ENCODE data around the gene ZNF784.

ZNF784 gene

GRCh38 chr19:55624109-55625003 lies at the start of gene ZNF784:
TSS of gene ZNF784 (minus strand) at chr19:55624566. CDS start at chr19:55624561, 5 bp downstream.
- peak within 1 kb of the TSS; percentile 79 for H3K4me3 Mint-ChIP-seq
- H3K36me3 Mint-ChIP-seq (ENCODE audit: insufficient read depth), result peaks cover 17% of the 10 kb centered on the region
- H3K27me3 Mint-ChIP-seq, result no peaks in the 10 kb centered on the region
- peak within 1 kb of the TSS; percentile 93 for H3K27ac Mint-ChIP-seq (ENCODE audit: low read depth)
- ATAC-seq (replicated peaks; ENCODE audit: extremely low read depth, poor library complexity, severe bottlenecking), result peak; percentile 66
- DNase-seq (ENCODE audit: low spot score in 2 of 2), result peak; percentile 88 to 90
- peaks cover 40% of the 10 kb centered on the region for H3K4me1 Mint-ChIP-seq
- no peaks in the 10 kb centered on the region for H3K9me3 Mint-ChIP-seq

- ATAC-seq (replicated peaks; ENCODE audit: extremely low read depth, poor library complexity, severe bottlenecking) (no peak), DNase-seq (ENCODE audit: low spot score in 2 of 2) (no peak)
- H3K27me3 Mint-ChIP-seq, result no peaks in the 10 kb centered on the region
- no peaks in the 10 kb centered on the region for H3K9me3 Mint-ChIP-seq
- H3K4me3 Mint-ChIP-seq, result peak overlapping the region; percentile 99
- H3K27ac Mint-ChIP-seq (ENCODE audit: low read depth), result peak overlapping the region; percentile 99
- peaks cover 68% of the 10 kb centered on the region for H3K4me1 Mint-ChIP-seq
- H3K36me3 Mint-ChIP-seq (ENCODE audit: insufficient read depth), result peaks cover 54% of the 10 kb centered on the region
Measured at GRCh38 chr19:55673889-55674288, 49.5 kb upstream of the ZNF784 start.

- H3K36me3 Mint-ChIP-seq (ENCODE audit: insufficient read depth), result peaks cover 55% of the 10 kb centered on the region
- no peaks in the 10 kb centered on the region for H3K9me3 Mint-ChIP-seq
- ATAC-seq (replicated peaks; ENCODE audit: extremely low read depth, poor library complexity, severe bottlenecking) (no peak), DNase-seq (ENCODE audit: low spot score in 2 of 2) (no peak)
- H3K27ac Mint-ChIP-seq (ENCODE audit: low read depth), result peak overlapping the region; percentile 69
- H3K27me3 Mint-ChIP-seq, result no peaks in the 10 kb centered on the region
- H3K4me3 Mint-ChIP-seq, result no peak overlapping the region
- peaks cover 63% of the 10 kb centered on the region for H3K4me1 Mint-ChIP-seq
Measured at GRCh38 chr19:55673465-55673864, 49.1 kb upstream of the ZNF784 start.

GRCh38 chr19:55672418-55672817 lies 48.1 kb upstream of the ZNF784 start:
- DNase-seq (ENCODE audit: low spot score in 2 of 2) (no peak), ATAC-seq (replicated peaks; ENCODE audit: extremely low read depth, poor library complexity, severe bottlenecking) (no peak)
- Mint-ChIP-seq H3K36me3 (ENCODE audit: insufficient read depth) (peaks cover 57% of the 10 kb centered on the region), H3K27ac (ENCODE audit: low read depth) (peak overlapping the region; percentile 38), H3K4me3 (no peak overlapping the region), H3K27me3 (no peaks in the 10 kb centered on the region), H3K9me3 (no peaks in the 10 kb centered on the region), H3K4me1 (peaks cover 55% of the 10 kb centered on the region)

GRCh38 chr19:55671054-55671378 lies 46.6 kb upstream of the ZNF784 start:
- Mint-ChIP-seq H3K27me3 (no peaks in the 10 kb centered on the region), H3K4me1 (peaks cover 42% of the 10 kb centered on the region), H3K27ac (ENCODE audit: low read depth) (peak overlapping the region; percentile 7), H3K36me3 (ENCODE audit: insufficient read depth) (peaks cover 68% of the 10 kb centered on the region), H3K4me3 (no peak overlapping the region), H3K9me3 (no peaks in the 10 kb centered on the region)
- DNase-seq (ENCODE audit: low spot score in 2 of 2) (no peak), ATAC-seq (replicated peaks; ENCODE audit: extremely low read depth, poor library complexity, severe bottlenecking) (no peak)

- Mint-ChIP-seq H3K4me1 (peaks cover 37% of the 10 kb centered on the region), H3K36me3 (ENCODE audit: insufficient read depth) (peaks cover 70% of the 10 kb centered on the region), H3K4me3 (no peak overlapping the region), H3K27ac (ENCODE audit: low read depth) (peak overlapping the region; percentile 7), H3K27me3 (no peaks in the 10 kb centered on the region), H3K9me3 (no peaks in the 10 kb centered on the region)
- ATAC-seq (replicated peaks; ENCODE audit: extremely low read depth, poor library complexity, severe bottlenecking) (no peak), DNase-seq (ENCODE audit: low spot score in 2 of 2) (no peak)
Measured at GRCh38 chr19:55670280-55671053, 46.1 kb upstream of the ZNF784 start.

- DNase-seq (ENCODE audit: low spot score in 2 of 2), result no peak
- no peak overlapping the region for H3K4me3 Mint-ChIP-seq
- no peak for ATAC-seq (replicated peaks; ENCODE audit: extremely low read depth, poor library complexity, severe bottlenecking)
- H3K27ac Mint-ChIP-seq (ENCODE audit: low read depth), result peak overlapping the region; percentile 46
- no peaks in the 10 kb centered on the region for H3K27me3 Mint-ChIP-seq
- H3K9me3 Mint-ChIP-seq, result no peaks in the 10 kb centered on the region
- peaks cover 34% of the 10 kb centered on the region for H3K4me1 Mint-ChIP-seq
- peaks cover 69% of the 10 kb centered on the region for H3K36me3 Mint-ChIP-seq (ENCODE audit: insufficient read depth)
Measured at GRCh38 chr19:55669418-55670279, 45.3 kb upstream of the ZNF784 start.

- H3K4me3 Mint-ChIP-seq, result no peak overlapping the region
- no peak for DNase-seq (ENCODE audit: low spot score in 2 of 2)
- peak overlapping the region; percentile 46 for H3K27ac Mint-ChIP-seq (ENCODE audit: low read depth)
- ATAC-seq (replicated peaks; ENCODE audit: extremely low read depth, poor library complexity, severe bottlenecking), result no peak
- no peaks in the 10 kb centered on the region for H3K9me3 Mint-ChIP-seq
- H3K27me3 Mint-ChIP-seq, result no peaks in the 10 kb centered on the region
- peaks cover 74% of the 10 kb centered on the region for H3K36me3 Mint-ChIP-seq (ENCODE audit: insufficient read depth)
- H3K4me1 Mint-ChIP-seq, result peaks cover 29% of the 10 kb centered on the region
Measured at GRCh38 chr19:55668603-55669348, 44.4 kb upstream of the ZNF784 start.

GRCh38 chr19:55667958-55668357 lies 43.6 kb upstream of the ZNF784 start:
- H3K4me3 Mint-ChIP-seq, result no peak overlapping the region
- H3K36me3 Mint-ChIP-seq (ENCODE audit: insufficient read depth), result peaks cover 74% of the 10 kb centered on the region
- no peak overlapping the region for H3K27ac Mint-ChIP-seq (ENCODE audit: low read depth)
- no peak for ATAC-seq (replicated peaks; ENCODE audit: extremely low read depth, poor library complexity, severe bottlenecking)
- DNase-seq (ENCODE audit: low spot score in 2 of 2), result no peak
- peaks cover 32% of the 10 kb centered on the region for H3K4me1 Mint-ChIP-seq
- H3K27me3 Mint-ChIP-seq, result no peaks in the 10 kb centered on the region
- no peaks in the 10 kb centered on the region for H3K9me3 Mint-ChIP-seq

- ATAC-seq (replicated peaks; ENCODE audit: extremely low read depth, poor library complexity, severe bottlenecking) (no peak), DNase-seq (ENCODE audit: low spot score in 2 of 2) (no peak)
- H3K27me3 Mint-ChIP-seq, result no peaks in the 10 kb centered on the region
- H3K36me3 Mint-ChIP-seq (ENCODE audit: insufficient read depth), result peaks cover 74% of the 10 kb centered on the region
- H3K9me3 Mint-ChIP-seq, result no peaks in the 10 kb centered on the region
- peaks cover 36% of the 10 kb centered on the region for H3K4me1 Mint-ChIP-seq
- H3K27ac Mint-ChIP-seq (ENCODE audit: low read depth), result no peak overlapping the region
- no peak overlapping the region for H3K4me3 Mint-ChIP-seq
Measured at GRCh38 chr19:55667511-55667910, 43.1 kb upstream of the ZNF784 start.

- H3K9me3 Mint-ChIP-seq, result no peaks in the 10 kb centered on the region
- H3K36me3 Mint-ChIP-seq (ENCODE audit: insufficient read depth), result peaks cover 71% of the 10 kb centered on the region
- no peaks in the 10 kb centered on the region for H3K27me3 Mint-ChIP-seq
- H3K4me3 Mint-ChIP-seq, result no peak overlapping the region
- H3K4me1 Mint-ChIP-seq, result peaks cover 41% of the 10 kb centered on the region
- DNase-seq (ENCODE audit: low spot score in 2 of 2) (no peak), ATAC-seq (replicated peaks; ENCODE audit: extremely low read depth, poor library complexity, severe bottlenecking) (no peak)
- H3K27ac Mint-ChIP-seq (ENCODE audit: low read depth), result no peak overlapping the region
Measured at GRCh38 chr19:55667006-55667381, 42.6 kb upstream of the ZNF784 start.
